ENCODE data around the gene PRELID3B.

The PRELID3B gene

DNA sequence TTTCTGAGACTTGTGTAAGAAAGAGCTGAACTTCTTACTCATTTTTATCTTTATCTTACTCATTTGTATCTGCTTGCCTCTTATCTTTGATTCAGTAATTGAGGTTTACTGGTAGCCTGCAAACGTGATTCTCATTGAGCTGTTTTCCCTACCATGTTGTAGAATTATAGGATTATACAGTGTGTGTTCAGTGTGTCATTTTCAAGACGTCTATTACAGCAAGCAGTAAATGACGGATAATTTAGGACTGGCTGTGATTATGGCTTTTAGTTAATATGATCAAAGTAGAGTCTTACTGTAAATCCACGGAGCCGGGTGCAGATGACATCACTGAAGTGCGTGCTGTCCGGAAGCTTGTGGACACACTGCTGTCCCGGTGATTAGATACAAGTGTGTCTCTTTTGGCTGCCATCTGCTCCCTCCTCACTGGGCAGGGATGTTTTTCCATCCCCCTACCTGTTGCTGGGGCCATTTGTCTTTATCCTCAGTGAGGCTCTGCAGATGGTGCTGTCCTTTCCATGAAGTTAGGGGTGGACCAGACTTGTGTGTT lies 55.5 kb downstream of the PRELID3B start:
- no peak overlapping the region for H3K27ac ChIP-seq (ENCODE audit: low read depth in 2 of 2, low read length in 2 of 2)
- H3K27me3 ChIP-seq (ENCODE audit: control insufficient read depth in 2 of 2, insufficient read depth in 2 of 2, low read length in 2 of 2), result no peaks in the 10 kb centered on the region
- H3K9me3 ChIP-seq (ENCODE audit: control insufficient read depth in 2 of 2, low read length in 2 of 2), result no peaks in the 10 kb centered on the region
- no peak overlapping the region for H3K9ac ChIP-seq (ENCODE audit: low read depth in 1 of 2, low read length in 2 of 2)
- peaks cover 8 to 11% of the 10 kb centered on the region in 2 donors for H3K4me1 ChIP-seq (ENCODE audit: control insufficient read depth in 2 of 2, insufficient read depth in 2 of 2, low read length in 2 of 2)
- peaks cover 47 to 58% of the 10 kb centered on the region in 2 donors for H3K36me3 ChIP-seq (ENCODE audit: control insufficient read depth in 2 of 2, insufficient read depth in 2 of 2, low read length in 2 of 2)
- H3K4me3 ChIP-seq (ENCODE audit: low read length in 2 of 2), result no peak overlapping the region

DNA sequence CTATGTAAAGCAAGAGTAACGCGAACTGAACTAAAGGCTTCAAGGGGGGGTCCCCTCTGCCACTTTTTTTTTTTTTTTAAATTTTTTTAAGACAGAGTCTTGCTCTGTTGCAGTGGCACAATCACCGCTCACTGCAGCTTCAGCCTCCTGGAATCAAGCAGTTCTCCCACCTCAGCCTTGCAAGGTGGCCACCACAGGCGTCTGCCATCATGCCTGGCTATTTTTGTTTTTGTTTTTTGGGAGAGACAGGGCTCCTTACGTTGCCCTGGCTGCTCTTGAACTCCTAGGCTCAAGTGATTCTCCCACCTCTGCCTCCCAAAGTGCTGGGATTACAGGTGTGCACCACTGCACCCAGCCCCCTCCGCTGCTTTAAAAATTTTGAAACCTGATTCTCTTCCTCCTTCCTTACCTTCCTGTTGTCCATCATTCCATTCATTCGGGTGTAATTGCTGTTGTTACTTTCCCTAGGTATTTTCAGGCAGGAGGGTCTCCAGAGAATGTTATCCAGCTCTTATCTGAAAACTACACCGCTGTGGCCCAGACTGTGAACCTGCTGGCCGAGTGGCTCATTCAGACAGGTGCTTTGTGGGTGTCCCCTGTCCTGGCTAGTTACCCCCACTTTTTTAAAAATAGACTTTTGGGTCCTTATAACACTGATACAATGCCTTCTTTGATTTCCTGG lies 56.2 kb downstream of the PRELID3B start:
- H3K27me3 ChIP-seq (ENCODE audit: control insufficient read depth in 2 of 2, insufficient read depth in 2 of 2, low read length in 2 of 2), result no peaks in the 10 kb centered on the region
- no peak overlapping the region for H3K4me3 ChIP-seq (ENCODE audit: low read length in 2 of 2)
- H3K9ac ChIP-seq (ENCODE audit: low read depth in 1 of 2, low read length in 2 of 2), result no peak overlapping the region
- peaks cover 42 to 52% of the 10 kb centered on the region in 2 donors for H3K36me3 ChIP-seq (ENCODE audit: control insufficient read depth in 2 of 2, insufficient read depth in 2 of 2, low read length in 2 of 2)
- no peaks in the 10 kb centered on the region for H3K9me3 ChIP-seq (ENCODE audit: control insufficient read depth in 2 of 2, low read length in 2 of 2)
- H3K4me1 ChIP-seq (ENCODE audit: control insufficient read depth in 2 of 2, insufficient read depth in 2 of 2, low read length in 2 of 2), result peaks cover 8 to 14% of the 10 kb centered on the region in 2 donors
- no peak overlapping the region for H3K27ac ChIP-seq (ENCODE audit: low read depth in 2 of 2, low read length in 2 of 2)

DNA sequence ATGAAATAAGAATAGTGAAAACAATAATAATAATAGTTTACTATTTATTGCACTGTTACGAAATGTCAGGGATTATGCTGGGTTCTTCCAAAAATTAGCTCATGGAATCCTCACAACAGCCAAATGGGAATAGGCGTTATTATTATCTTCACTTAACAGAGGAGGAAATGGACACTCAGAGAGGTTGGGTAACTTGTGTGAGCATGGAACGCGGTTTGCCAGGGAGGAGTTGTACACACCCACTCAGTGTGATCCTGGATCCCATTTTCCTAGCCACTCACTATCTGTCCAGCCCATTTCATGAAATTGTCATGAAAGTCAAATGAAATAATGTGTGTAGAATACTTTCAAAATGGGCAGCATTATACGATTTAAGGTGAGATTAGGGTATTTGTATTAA lies 56.9 kb downstream of the PRELID3B start:
- H3K4me3 ChIP-seq (ENCODE audit: low read length in 2 of 2), result no peak overlapping the region
- H3K4me1 ChIP-seq (ENCODE audit: control insufficient read depth in 2 of 2, insufficient read depth in 2 of 2, low read length in 2 of 2), result peaks cover 8 to 14% of the 10 kb centered on the region in 2 donors
- H3K9me3 ChIP-seq (ENCODE audit: control insufficient read depth in 2 of 2, low read length in 2 of 2), result no peaks in the 10 kb centered on the region
- no peak overlapping the region for H3K9ac ChIP-seq (ENCODE audit: low read depth in 1 of 2, low read length in 2 of 2)
- H3K27ac ChIP-seq (ENCODE audit: low read depth in 2 of 2, low read length in 2 of 2), result no peak overlapping the region
- H3K27me3 ChIP-seq (ENCODE audit: control insufficient read depth in 2 of 2, insufficient read depth in 2 of 2, low read length in 2 of 2), result no peaks in the 10 kb centered on the region
- H3K36me3 ChIP-seq (ENCODE audit: control insufficient read depth in 2 of 2, insufficient read depth in 2 of 2, low read length in 2 of 2), result peaks cover 34 to 44% of the 10 kb centered on the region in 2 donors

DNA sequence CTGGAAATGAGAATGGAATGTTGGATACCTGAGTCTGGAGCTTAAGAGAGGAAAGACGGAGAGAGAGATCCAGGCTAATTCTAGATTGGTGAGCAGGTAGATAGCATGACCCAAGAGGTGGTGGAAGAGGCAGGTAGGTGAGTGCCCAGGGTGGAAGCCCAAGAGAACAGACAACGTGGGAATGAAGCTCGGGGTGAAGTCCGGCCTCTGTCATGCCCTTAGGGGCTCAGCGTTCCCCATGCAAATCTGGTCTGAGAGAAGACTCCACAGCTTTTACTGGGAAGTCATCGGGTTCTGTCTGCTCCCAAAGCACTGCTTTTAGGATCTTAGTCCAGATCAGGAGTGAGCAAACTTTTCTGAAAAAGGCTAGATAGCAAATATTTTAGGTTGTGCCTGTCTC lies 57.9 kb downstream of the PRELID3B start:
- no peak overlapping the region for H3K27ac ChIP-seq (ENCODE audit: low read depth in 2 of 2, low read length in 2 of 2)
- H3K9ac ChIP-seq (ENCODE audit: low read depth in 1 of 2, low read length in 2 of 2), result no peak overlapping the region
- peaks cover 8 to 14% of the 10 kb centered on the region in 2 donors for H3K4me1 ChIP-seq (ENCODE audit: control insufficient read depth in 2 of 2, insufficient read depth in 2 of 2, low read length in 2 of 2)
- peaks cover 28 to 36% of the 10 kb centered on the region in 2 donors for H3K36me3 ChIP-seq (ENCODE audit: control insufficient read depth in 2 of 2, insufficient read depth in 2 of 2, low read length in 2 of 2)
- H3K9me3 ChIP-seq (ENCODE audit: control insufficient read depth in 2 of 2, low read length in 2 of 2), result no peaks in the 10 kb centered on the region
- H3K4me3 ChIP-seq (ENCODE audit: low read length in 2 of 2), result no peak overlapping the region
- H3K27me3 ChIP-seq (ENCODE audit: control insufficient read depth in 2 of 2, insufficient read depth in 2 of 2, low read length in 2 of 2), result no peaks in the 10 kb centered on the region

Data from mucosa of rectum (tissue), 2 donors.